GM23248 (cell line): ENCODE data around the gene MED29.

Experiments used
- EZH2 ChIP-seq: fragments of 200-600 bp; sonication (generic); IDR thresholded peaks from 2 replicates; pipeline ENCODE4 v1.6.1; 2018; ENCODE audit warnings: antibody characterized with exemption, mild to moderate bottlenecking; ENCODE audit not compliant: insufficient read depth, poor library complexity, severe bottlenecking
- EZH2phosphoT487 ChIP-seq: fragments of 200-600 bp; sonication (generic); IDR thresholded peaks from 2 replicates; pipeline ENCODE4 v1.6.1; 2018; ENCODE audit warnings: antibody characterized with exemption, moderate library complexity, mild to moderate bottlenecking, low read depth; ENCODE audit not compliant: insufficient read depth

GRCh38 chr19:39350156-39350555 lies 41.0 kb upstream of the MED29 start:
- TF ChIP-seq EZH2 (no peak), EZH2phosphoT487 (no peak)
